ENCODE measurements around the gene SHISA9. TPM values are rescaled to one million over a fixed set of nuclear protein-coding genes. Genes with fewer than 3 reads are reported as not detected.

SHISA9 gene
- total and polyA plus RNA-seq, 2 donors (not counting 1 experiment from before 2014, with no cell fraction given): 0.03 to 0.07 TPM

DNA sequence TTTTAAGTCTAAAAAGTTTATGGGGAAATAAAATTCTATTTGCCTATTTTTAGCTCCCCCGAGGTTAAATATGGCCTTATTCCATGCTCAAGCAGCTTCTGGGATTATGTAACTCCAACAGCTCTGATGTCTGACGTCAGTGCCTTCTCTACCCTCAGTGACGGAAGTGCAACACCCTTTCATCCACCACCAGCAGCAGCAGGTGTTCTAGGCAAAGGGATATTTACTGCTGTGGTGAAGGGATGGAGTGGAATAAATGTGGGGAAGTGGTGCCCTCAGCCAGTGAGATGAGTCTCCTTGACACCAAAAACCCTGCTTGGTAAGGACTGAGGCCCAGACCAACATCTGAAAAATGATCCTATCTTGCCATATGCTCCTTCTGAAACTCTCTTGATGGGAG, 247.4 kb downstream of the SHISA9 start:
- Histone ChIP-seq H3K4me1 (ENCODE audit: control insufficient read depth in 2 of 2, insufficient read depth in 2 of 2, low read length in 2 of 2) (no peaks in the 10 kb centered on the region), H3K79me2 (ENCODE audit: control insufficient read depth, insufficient read depth, low read length) (no peaks in the 10 kb centered on the region), H3K36me3 (replicated peaks in 1 of 2; ENCODE audit: control extremely low read depth in 1 of 2, control insufficient read depth in 1 of 2, extremely low read depth in 1 of 2, insufficient read depth in 2 of 2, low read length in 1 of 2) (no peaks in the 10 kb centered on the region), H3K27ac (ENCODE audit: low read length in 2 of 2) (no peak overlapping the region), H3K27me3 (replicated peaks in 1 of 4; ENCODE audit: control extremely low read depth in 1 of 4, control insufficient read depth in 3 of 4, insufficient read depth in 4 of 4, low read length in 3 of 4) (no peaks in the 10 kb centered on the region), H2AFZ (ENCODE audit: insufficient read depth, low read depth, low read length, poor library complexity, severe bottlenecking) (no peak overlapping the region), H3K4me3 (ENCODE audit: control extremely low read depth in 1 of 5, extremely low read depth in 1 of 5, insufficient read depth in 1 of 5, low read depth in 2 of 5, low read length in 4 of 5) (no peak overlapping the region), H4K20me1 (ENCODE audit: control insufficient read depth, insufficient read depth, low read length, poor library complexity, severe bottlenecking) (no peaks in the 10 kb centered on the region), H3K9me3 (ENCODE audit: control extremely low read depth in 1 of 3, control insufficient read depth in 2 of 3, insufficient read depth in 1 of 3, low read length in 2 of 3) (no peaks in the 10 kb centered on the region), H3K9ac (ENCODE audit: low read length) (no peak overlapping the region), H3K4me2 (replicated peaks; ENCODE audit: low read depth, low read length, poor library complexity, severe bottlenecking) (no peak overlapping the region)
- H3K4me3 Mint-ChIP-seq: no peak overlapping the region
- intact Hi-C loops (cut with micrococcal nuclease): no loop called here
- ATAC-seq (ENCODE audit: low read depth) (no peak), DNase-seq (no peak)
- WGBS (ENCODE audit: insufficient coverage): no CpG with 5 or more reads among the region's 3 CpGs
- CTCF ChIA-PET: no interaction called here
- POLR2A ChIA-PET: no interaction called here
- no peak overlapping the region for H3K27ac Mint-ChIP-seq
- H3K27me3 Mint-ChIP-seq: no peaks in the 10 kb centered on the region
- H3K9me3 Mint-ChIP-seq (ENCODE audit: insufficient read depth): no peaks in the 10 kb centered on the region
- TF ChIP-seq EZH2 (IDR thresholded peaks at IDR 0.05; ENCODE audit: borderline replicate concordance, insufficient read depth, low read depth, low read length, poor library complexity, severe bottlenecking): no peak
- TF ChIP-seq, protein P1, sequence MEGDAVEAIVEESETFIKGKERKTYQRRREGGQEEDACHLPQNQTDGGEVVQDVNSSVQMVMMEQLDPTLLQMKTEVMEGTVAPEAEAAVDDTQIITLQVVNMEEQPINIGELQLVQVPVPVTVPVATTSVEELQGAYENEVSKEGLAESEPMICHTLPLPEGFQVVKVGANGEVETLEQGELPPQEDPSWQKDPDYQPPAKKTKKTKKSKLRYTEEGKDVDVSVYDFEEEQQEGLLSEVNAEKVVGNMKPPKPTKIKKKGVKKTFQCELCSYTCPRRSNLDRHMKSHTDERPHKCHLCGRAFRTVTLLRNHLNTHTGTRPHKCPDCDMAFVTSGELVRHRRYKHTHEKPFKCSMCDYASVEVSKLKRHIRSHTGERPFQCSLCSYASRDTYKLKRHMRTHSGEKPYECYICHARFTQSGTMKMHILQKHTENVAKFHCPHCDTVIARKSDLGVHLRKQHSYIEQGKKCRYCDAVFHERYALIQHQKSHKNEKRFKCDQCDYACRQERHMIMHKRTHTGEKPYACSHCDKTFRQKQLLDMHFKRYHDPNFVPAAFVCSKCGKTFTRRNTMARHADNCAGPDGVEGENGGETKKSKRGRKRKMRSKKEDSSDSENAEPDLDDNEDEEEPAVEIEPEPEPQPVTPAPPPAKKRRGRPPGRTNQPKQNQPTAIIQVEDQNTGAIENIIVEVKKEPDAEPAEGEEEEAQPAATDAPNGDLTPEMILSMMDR (IDR thresholded peaks at IDR 0.05): no peak
- no peaks in the 10 kb centered on the region for H3K4me1 Mint-ChIP-seq

DNA sequence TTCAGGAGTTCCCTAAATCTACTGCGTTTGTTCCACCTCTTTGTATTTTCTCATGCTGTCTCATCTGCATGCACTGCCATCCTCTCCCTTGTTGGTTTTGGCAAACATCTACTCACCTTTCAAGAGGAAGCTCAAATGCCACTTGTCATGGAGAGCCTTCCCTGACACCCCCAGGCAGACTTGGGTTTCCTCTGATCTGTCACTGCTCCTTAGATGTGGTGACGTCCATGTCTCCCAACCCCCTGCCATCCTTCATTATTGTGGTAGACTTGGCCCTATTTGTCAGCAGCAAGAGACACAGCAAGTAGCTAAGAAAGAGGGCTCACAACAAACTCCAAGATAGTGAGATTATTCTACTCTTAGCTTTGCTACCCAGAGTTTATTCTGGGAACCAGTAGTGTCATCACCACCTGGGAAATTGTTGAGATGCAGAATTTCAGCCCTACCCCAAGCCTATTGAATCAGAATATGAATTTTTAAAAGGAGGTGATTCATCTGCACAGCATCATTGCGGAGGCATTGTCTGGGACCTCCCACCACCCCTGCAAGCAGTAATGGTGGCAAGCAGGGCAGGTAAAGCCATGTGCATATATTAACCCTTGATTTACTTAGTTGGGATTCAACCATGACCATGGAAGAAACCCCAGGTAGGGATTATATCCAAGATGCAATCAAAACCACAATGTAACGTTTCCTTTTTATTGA, 248.9 kb downstream of the SHISA9 start:
- intact Hi-C loops (cut with micrococcal nuclease): no loop called here
- WGBS (ENCODE audit: insufficient coverage): 50% methylated on average over 3 of the region's 4 CpGs
- CTCF ChIA-PET: no interaction called here
- Mint-ChIP-seq H3K4me3 (no peak overlapping the region), H3K27me3 (peaks cover 4% of the 10 kb centered on the region), H3K27ac (no peak overlapping the region), H3K4me1 (no peaks in the 10 kb centered on the region), H3K9me3 (ENCODE audit: insufficient read depth) (no peaks in the 10 kb centered on the region)
- no peaks in the 10 kb centered on the region for H4K20me1 ChIP-seq (ENCODE audit: control insufficient read depth, insufficient read depth, low read length, poor library complexity, severe bottlenecking)
- no peaks in the 10 kb centered on the region for H3K36me3 ChIP-seq (replicated peaks in 1 of 2; ENCODE audit: control extremely low read depth in 1 of 2, control insufficient read depth in 1 of 2, extremely low read depth in 1 of 2, insufficient read depth in 2 of 2, low read length in 1 of 2)
- ATAC-seq (ENCODE audit: low read depth) (no peak), DNase-seq (no peak)
- TF ChIP-seq, protein P1 (IDR thresholded peaks at IDR 0.05): no peak
- no peak for TF ChIP-seq EZH2 (IDR thresholded peaks at IDR 0.05; ENCODE audit: borderline replicate concordance, insufficient read depth, low read depth, low read length, poor library complexity, severe bottlenecking)
- H3K4me1 ChIP-seq (ENCODE audit: control insufficient read depth in 2 of 2, insufficient read depth in 2 of 2, low read length in 2 of 2): no peaks in the 10 kb centered on the region
- H3K27ac ChIP-seq (ENCODE audit: low read length in 2 of 2): no peak overlapping the region
- POLR2A ChIA-PET: no interaction called here
- H3K9ac ChIP-seq (ENCODE audit: low read length): no peak overlapping the region
- no peak overlapping the region for H2AFZ ChIP-seq (ENCODE audit: insufficient read depth, low read depth, low read length, poor library complexity, severe bottlenecking)
- H3K79me2 ChIP-seq (ENCODE audit: control insufficient read depth, insufficient read depth, low read length): no peaks in the 10 kb centered on the region
- no peaks in the 10 kb centered on the region for H3K9me3 ChIP-seq (ENCODE audit: control extremely low read depth in 1 of 3, control insufficient read depth in 2 of 3, insufficient read depth in 1 of 3, low read length in 2 of 3)
- H3K4me2 ChIP-seq (replicated peaks; ENCODE audit: low read depth, low read length, poor library complexity, severe bottlenecking): no peak overlapping the region
- no peak overlapping the region for H3K4me3 ChIP-seq (ENCODE audit: control extremely low read depth in 1 of 5, extremely low read depth in 1 of 5, insufficient read depth in 1 of 5, low read depth in 2 of 5, low read length in 4 of 5)
- no peaks in the 10 kb centered on the region for H3K27me3 ChIP-seq (replicated peaks in 1 of 4; ENCODE audit: control extremely low read depth in 1 of 4, control insufficient read depth in 3 of 4, insufficient read depth in 4 of 4, low read length in 3 of 4)
